ENCODE data around the gene ARHGAP24.

DNA sequence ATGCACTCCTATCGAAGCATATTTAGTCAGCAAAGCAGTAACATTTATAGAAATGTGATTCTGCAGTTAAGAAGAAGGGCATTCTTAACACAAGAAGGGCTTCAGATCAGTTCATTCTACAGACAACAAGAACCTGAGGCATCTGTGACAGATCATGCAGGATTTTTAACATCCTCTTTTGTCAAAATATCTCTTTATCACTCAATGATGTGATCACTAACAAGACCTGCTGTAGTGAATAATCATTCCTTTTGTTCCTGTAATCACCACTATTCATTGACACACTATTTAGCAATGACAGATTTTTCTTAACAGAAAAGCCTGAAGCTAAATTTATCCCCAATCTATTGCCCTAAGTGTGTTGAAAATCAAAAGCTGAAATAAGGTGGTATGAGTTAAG is 47.8 kb upstream of the ARHGAP24 start:
- TF ChIP-seq EGR1 (IDR thresholded peaks at IDR 0.05): no peak
- TF ChIP-seq, protein P1, sequence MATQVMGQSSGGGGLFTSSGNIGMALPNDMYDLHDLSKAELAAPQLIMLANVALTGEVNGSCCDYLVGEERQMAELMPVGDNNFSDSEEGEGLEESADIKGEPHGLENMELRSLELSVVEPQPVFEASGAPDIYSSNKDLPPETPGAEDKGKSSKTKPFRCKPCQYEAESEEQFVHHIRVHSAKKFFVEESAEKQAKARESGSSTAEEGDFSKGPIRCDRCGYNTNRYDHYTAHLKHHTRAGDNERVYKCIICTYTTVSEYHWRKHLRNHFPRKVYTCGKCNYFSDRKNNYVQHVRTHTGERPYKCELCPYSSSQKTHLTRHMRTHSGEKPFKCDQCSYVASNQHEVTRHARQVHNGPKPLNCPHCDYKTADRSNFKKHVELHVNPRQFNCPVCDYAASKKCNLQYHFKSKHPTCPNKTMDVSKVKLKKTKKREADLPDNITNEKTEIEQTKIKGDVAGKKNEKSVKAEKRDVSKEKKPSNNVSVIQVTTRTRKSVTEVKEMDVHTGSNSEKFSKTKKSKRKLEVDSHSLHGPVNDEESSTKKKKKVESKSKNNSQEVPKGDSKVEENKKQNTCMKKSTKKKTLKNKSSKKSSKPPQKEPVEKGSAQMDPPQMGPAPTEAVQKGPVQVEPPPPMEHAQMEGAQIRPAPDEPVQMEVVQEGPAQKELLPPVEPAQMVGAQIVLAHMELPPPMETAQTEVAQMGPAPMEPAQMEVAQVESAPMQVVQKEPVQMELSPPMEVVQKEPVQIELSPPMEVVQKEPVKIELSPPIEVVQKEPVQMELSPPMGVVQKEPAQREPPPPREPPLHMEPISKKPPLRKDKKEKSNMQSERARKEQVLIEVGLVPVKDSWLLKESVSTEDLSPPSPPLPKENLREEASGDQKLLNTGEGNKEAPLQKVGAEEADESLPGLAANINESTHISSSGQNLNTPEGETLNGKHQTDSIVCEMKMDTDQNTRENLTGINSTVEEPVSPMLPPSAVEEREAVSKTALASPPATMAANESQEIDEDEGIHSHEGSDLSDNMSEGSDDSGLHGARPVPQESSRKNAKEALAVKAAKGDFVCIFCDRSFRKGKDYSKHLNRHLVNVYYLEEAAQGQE (IDR thresholded peaks at IDR 0.05; ENCODE audit: low read depth): no peak
- TF ChIP-seq TEAD4 (IDR thresholded peaks at IDR 0.05): no peak
- no peak for TF ChIP-seq FOXM1 (IDR thresholded peaks at IDR 0.05; ENCODE audit: borderline replicate concordance, low read depth)
- no peak for TF ChIP-seq EP300 (IDR thresholded peaks at IDR 0.05; ENCODE audit: borderline replicate concordance)
- no peak for TF ChIP-seq RAD21 (IDR thresholded peaks at IDR 0.05; ENCODE audit: low read depth)
